GM19025 (cell line): ENCODE data around the gene RASSF5.
"Not testable (repeated sequence)": the region's sequence is repeated elsewhere in the genome, so short reads cannot be mapped to it uniquely, and the experiment has no call there.

Experiments
- ATAC-seq: cut with Tn5 transposase; IDR thresholded peaks from one replicate; pipeline ENCODE4 v1.9.1; 2021; ENCODE audit warnings: mild to moderate bottlenecking, low read depth, moderate library complexity; ENCODE audit not compliant: unreplicated experiment

RASSF5 gene

DNA sequence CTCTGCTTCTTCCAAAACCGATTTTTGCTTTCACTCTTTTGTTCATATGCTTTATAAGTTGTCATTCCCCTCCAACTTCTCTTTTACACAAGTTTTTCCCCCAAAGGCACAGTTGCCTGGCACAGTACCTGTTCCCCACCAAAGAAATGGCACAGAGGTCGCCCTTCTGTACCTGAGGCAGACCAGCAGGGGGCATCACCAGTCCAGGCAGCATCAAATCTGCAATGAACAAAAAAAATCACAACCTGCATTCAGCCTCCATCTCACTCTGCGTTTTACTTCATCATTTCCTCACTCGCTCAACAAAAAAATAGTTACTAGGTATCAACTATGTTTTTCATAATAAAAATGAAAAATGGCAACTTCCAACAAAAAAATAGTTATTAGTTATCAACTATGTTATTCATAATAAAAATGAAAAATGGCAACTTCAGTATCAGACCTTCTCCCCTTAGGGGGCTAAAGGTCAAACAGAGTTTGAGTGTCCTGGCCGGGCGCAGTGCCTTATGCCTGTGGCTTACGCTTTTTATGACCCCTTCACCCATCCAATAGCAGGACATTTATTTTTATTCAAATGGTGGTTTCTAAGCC, 100.9 kb downstream of the RASSF5 start:
- no peak for ATAC-seq

DNA sequence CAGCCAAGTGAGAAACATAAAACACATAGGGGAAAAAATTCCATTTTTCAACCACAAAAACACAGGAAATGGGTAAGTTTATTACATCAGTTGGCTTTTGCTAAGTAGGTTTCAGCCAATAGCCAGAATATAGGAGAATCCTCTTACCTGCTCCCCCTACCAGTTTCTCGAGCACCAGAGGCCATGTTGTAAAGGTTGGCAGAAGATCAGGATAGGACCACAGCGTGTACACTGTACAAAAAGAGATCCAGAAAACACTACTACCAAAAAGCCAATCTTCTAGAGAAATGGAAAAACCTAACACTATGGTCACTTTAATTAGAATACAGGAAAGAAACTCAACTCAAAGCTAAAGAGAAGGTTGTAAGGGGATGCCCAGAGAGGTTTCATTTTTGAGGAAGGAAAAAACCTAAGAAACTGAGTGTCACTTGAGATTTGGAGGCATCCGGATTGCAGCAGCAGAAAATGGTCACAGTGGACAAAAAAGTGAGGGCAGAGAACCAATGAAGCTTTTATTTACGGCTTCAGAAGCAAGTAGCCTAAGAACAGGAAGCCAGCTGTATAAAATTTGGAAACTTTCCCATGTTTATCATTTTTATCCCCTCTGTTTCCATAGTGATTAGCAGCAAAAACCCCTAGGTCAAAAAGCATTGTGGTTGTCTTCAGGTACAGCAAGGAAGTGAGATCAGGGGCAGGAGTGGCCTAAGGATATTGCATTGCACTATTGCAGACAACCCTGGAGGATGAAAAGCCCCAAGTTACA, 102.1 kb downstream of the RASSF5 start:
- ATAC-seq: no peak

GRCh38 chr1:206612129-206612876, 105.0 kb downstream of the RASSF5 start, which contains the start of gene EIF2D:
Gene EIF2D (minus strand): TSS chr1:206612465. CDS start chr1:206612342, 123 bp downstream.
- peak; percentile 87 for ATAC-seq

GRCh38 chr1:206626396-206626795, 119.1 kb downstream of the RASSF5 start:
- not testable (repeated sequence) for ATAC-seq

- no peak for ATAC-seq
Measured at GRCh38 chr1:206628916-206629315, 121.6 kb downstream of the RASSF5 start.

DNA sequence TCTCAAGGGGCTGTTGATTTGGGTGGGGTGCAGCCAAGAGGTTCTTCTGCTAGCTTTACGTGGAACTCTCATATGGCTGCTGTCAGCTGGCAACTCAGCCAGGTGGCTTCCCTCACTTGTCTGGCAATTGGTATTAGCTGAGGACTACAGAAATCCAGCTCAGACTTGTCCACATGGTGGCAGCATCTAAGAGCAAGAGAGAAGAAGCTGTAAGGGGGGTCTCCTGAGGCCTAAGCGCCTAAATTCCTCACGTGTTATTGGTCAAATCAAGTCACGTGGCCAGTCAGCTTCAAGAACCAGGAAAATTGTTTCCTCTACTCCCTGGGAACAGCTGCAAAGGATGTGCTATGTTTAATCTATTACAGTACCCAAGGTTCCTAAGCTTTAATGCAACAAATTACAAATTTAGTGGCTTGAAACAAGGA, 123.8 kb downstream of the RASSF5 start:
- ATAC-seq: no peak

DNA sequence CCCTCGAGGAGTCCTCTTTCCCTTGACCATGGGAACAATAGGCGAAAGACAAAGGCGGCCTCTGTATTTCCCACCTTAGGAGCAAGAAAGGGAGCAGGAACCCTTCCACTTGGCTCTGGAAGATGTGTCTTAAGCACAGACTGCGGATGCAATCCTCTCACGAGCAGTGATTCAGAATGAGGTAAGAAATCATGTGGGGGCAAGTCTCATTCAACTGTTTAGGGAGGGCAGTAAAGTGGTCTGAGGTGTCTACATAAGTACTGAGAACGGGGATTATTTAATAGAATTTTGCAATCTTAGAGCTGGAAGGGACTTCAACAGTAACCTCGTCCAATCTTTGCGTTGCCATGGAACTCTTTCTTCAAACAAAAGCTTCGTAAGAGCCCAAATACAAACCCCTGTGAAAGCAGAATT, 126.4 kb downstream of the RASSF5 start:
- ATAC-seq: no peak

GRCh38 chr1:206634365-206635079, 127.2 kb downstream of the RASSF5 start:
- ATAC-seq: no peak

GRCh38 chr1:206635080-206635977, 128.0 kb downstream of the RASSF5 start, which contains the start of gene DYRK3:
Gene DYRK3 (plus strand): TSS chr1:206635536. CDS start chr1:206635704, 168 bp downstream.
- peak; percentile 96 for ATAC-seq

DNA sequence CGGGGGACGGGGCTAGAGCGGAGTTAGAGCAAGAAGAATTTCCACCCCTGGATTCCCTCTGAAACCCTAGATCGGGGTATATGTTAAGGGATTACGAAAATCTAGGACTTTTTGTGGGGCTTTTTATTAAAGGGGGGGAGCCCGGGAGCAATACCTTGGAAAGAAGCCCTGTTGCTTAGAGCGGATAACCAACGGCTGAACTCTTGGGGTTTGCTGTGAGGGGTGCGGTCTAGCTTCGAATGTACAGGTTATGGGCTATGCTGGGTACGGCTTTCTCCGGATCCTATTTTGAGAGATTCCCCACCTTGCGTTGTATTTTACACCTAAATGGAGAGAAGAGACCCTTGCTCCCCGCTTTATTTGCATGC, 128.6 kb downstream of the RASSF5 start:
- ATAC-seq: no peak

GRCh38 chr1:206636671-206637070, 129.3 kb downstream of the RASSF5 start:
- ATAC-seq: no peak

DNA sequence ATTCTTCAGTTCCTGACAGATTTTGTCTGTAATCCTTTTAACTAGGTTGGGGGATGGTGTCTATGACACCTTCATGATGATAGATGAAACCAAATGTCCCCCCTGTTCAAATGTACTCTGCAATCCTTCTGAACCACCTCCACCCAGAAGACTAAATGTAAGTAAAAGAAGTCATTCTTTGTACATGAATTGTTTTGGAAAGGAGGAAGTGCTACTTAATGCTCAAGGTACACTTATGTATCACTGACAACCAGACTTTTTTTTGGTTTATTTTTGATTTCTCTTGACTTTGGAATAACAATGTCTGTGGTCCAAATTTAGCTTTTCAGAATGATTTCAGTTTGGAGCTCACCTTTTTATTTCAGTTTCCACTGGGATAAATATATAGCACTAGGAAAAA, 130.3 kb downstream of the RASSF5 start:
- ATAC-seq: no peak
